GM18867 (cell line): Measurements from ENCODE around the gene CXCR5.

Source experiments
- ATAC-seq: cut with Tn5 transposase; IDR thresholded peaks from one replicate; pipeline ENCODE4 v1.9.1; 2021; ENCODE audit warnings: mild to moderate bottlenecking, moderate library complexity; ENCODE audit not compliant: unreplicated experiment

Gene CXCR5

DNA sequence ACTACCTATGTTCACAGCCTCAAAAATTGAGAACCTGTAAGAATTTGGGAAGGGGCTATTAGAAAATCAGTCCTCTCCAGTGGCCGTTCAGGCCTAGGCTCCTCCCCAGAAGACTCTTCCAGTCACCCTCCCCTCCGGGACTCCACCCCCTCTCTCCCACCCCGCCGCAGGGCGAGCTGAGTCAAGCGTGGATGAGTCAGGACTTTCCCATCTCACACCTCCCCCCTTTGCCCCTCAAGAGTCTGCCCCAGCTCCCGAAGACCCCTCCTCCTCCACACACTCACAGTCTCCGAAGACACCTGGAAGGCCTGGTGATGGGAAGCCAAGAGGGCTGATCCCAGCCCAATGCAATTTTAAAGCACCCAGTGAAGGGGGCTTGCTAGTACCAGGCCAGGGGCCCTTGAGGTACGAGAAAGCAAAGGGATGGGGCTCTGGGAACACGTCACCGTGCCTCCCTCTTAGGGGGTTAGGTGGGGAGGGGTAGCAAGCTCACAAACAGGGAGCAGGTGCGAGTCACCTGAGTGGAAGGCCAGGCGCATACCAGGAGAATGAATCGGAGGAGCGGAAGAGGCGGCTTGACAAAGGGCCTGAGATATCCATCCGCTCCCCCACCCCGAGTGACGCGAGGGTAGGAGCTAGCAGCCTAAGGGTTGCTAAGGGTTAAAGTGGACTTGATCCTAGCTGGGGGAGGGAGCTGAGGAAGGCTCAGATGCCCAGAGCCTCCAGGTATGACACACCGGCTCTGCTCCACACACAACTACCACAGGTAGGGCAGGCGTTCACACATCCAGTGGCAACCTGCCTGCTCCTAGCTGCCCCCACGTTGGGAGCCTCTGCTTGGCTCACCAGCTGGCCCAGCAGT lies 28.4 kb downstream of the CXCR5 start:
- ATAC-seq = no peak

GRCh38 chr11:118912742-118913410 lies 29.2 kb downstream of the CXCR5 start:
- ATAC-seq = no peak

- ATAC-seq = no peak
These were observed 29.9 kb downstream of the CXCR5 start for GRCh38 chr11:118913411-118914125.

DNA sequence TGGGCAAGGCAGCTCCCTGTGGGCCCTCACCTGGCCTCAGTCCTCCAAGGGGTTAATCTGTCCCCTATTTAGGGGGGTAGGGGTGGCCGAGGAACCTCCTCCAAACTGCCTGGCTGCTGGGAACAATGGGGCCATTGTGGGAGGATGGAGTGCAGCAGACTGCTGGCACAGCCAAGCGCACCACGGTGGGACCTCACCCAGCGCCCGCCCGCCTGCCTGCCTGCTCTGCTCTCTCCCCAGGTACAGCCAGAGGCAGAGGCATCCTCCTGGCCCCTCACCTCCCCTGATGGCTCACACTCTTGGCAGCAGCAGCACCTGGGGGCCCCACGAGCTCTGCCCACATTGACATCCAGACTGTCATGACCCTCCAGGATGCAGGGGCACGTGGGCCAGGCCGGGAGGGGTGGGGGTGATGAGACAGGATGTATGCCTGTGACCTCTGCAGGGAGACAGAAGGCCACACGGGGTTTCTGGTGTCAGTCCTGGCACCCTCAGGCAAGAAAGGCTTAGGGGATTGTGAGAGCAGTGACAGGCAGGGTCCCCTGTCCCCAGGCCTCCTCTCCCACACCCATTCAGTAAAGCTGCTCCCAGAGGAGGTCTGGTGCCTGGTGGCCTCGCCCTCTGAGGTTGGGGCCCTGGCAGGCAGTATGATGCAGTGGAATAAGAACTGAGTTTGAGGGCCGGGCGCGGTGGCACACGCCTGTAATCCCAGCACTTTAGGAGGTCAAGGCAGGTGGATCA lies 30.7 kb downstream of the CXCR5 start:
- no peak for ATAC-seq

- ATAC-seq = no peak
These were observed 31.3 kb downstream of the CXCR5 start for GRCh38 chr11:118914987-118915386.

- ATAC-seq = no peak
These were observed 31.7 kb downstream of the CXCR5 start for GRCh38 chr11:118915396-118915795.

DNA sequence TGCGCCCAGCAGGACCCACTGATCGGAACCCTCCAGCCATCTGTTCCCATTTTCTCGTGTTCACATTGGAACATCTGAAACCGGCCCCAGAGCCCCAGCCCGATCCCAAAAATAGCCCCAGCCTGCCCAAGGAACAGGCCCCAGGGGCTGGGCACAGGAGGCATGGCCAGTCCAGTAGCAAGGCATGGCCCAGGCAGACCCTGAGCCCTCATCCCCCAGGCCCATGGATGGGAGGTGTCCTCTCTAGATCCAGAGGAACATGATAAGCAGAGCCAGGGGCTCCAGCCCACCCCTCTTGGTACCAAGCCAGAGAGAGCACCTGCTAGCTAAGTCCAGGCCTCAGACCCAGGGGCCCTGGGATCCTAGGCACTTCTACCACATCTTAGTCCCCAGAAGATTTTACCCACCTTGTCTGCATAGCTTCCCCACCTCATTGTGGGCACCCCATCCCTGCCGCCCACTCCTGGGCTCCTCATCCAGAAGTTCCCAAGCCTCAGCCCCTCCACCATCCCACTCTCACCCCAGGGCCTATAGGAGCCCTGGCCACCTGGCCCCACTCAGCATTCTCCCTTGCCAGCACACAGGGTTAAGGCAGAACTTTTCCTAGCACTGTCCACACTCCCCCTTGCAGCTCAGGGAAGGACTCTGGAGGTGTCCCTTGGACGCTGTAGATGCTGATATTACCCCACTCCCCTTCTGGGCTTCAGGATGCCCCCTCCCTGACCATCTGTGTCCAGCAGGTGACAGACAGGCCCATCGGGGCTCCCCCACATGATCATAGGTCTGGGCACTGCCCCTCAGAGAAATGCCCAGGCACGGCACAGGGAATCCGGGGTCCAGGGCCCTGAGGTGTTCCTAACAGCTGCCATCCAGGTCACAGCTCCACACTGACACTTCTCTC lies 32.5 kb downstream of the CXCR5 start:
- ATAC-seq = no peak

- ATAC-seq = no peak
These were observed 33.2 kb downstream of the CXCR5 start for GRCh38 chr11:118916842-118917388.

- no peak for ATAC-seq
These were observed 33.9 kb downstream of the CXCR5 start for GRCh38 chr11:118917481-118918127.

GRCh38 chr11:118918128-118918685 lies 34.5 kb downstream of the CXCR5 start:
- ATAC-seq = no peak

- ATAC-seq = no peak
These were observed 35.1 kb downstream of the CXCR5 start for GRCh38 chr11:118918686-118919280.

- no peak for ATAC-seq
These were observed 37.6 kb downstream of the CXCR5 start for GRCh38 chr11:118921121-118921928.

DNA sequence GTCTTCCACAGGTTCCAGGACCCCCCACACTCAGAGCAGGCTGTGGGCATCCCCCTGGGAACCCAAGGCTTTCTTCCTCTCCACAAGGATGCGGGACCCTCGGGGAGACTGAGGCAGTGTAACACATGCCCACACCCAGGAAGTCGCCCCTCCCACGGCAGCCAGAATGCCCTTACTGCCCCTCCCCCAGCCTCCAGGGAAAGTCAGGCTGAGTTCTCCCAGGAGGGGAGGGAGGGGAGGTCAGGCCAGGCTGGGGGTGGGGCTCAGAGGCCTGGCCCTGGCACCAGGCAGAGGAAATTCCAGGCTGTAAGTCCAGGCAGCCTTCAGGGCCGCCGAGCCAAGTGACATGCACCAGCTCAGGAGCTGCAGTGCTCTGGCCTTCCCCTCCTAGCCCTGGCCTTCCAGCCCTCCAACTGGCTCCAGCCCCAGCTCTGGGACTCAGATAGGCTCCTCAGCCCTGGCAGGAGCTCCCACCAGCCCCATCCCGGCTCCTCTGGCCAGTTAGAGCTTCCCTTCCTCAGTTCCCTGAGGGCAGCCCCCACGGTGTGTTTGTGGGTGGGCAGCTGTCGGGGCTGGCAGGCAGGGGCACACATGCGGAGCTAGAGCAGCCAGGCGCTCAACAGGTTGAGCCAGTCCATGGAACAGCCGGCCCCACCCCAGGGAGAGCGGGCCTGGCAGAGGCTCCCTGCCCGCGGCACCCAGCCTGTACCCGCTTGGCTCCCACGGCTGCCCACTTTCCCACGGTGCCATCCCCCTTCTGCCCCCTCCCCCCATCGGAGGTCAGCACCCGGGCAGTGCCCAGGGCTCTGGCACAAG lies 38.4 kb downstream of the CXCR5 start:
- ATAC-seq = no peak

DNA sequence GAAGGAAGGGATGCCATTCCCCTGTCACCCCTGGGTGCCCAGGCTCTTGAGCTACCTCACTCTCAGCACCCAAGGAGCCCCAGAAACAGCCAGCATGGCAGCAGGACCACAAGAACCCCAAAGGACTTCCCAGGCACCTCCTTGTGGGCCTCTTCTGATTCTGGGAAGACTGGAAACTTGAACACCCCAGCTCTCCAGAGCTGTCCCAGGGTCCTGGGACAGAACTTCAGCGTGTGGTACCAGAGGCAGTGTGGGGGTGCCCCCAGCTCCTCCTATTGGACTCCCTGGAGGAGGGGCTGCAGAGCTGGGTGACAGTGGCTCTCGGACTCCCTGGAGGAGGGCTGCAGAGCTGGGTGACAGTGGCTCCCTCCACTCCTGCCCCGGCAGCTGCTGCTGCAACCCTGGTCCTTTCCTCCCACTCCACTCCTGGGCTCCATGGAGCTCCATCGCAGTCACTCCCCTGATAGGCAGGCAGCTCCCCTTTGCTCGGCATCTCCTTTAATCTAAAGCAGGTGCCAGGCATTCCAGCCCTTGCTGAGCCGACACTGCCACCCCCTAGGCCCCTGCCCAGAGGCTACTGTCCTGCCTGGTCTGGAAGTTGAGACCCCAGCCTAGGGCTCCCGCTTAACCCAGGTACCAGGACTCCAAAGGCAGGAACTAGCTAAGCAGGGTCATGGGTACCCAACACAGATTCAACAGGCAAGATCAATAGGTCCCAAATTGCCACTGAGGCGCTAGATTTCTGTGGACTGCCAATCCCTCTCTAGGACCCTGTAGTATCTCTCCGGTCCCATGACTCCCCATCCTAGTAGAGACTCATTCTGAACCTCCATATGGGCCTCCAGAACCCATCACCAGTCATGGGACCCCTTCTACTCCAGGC lies 39.3 kb downstream of the CXCR5 start:
- no peak for ATAC-seq

DNA sequence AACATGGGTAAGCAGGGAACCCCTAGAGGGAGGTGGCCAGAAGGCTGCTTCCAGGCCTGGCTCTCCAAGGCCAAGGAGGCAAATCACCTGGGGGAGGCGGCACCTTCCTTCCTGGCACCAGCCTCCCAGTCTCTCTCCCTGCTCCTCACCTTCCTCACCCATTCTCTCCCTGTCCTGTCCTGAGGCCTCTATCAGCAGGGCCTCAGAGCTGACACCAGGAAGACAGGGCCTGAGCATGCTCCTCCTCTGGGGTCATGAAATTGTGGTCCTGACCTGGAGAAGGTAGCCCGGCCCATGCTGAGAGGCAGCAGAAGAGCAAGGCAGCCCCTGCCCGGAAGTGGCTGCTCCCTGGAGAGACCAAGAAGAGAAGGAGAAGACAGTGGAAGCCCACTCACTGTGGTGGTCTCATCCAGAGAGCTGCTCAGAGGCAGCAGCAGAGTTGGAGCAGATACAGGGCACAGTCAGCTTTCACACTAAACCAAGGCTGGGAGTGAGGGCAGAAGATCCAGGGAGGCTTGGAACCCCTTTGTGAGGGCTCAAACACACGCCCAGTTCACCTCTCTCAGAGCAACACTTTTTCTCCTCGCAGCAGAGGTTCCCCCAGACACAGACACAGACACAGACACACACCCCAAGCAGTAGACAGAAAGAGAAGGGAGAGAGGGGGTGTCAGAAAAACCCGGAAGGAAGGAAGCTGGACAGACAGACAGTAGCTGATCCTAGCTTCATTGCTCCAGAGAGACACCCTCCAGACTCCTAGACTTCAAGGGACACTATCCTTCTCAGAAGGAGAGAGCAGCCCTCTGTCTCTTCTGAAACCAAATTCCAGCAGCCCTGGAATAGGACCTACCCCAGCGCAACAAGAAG lies 40.3 kb downstream of the CXCR5 start:
- no peak for ATAC-seq
